Loucy (cell line): ENCODE data around the gene SLC6A19.

Experiments
- CTCF ChIP-seq: fragments of 200-600 bp; sonication (generic); conservative IDR thresholded peaks from 2 replicates; pipeline ENCODE4 v1.5.1; 2014; ENCODE audit warnings: mild to moderate bottlenecking, antibody characterized with exemption, low read length
- EZH2phosphoT487 ChIP-seq: fragments of 200-600 bp; IDR thresholded peaks from 2 replicates; pipeline ENCODE4 v1.6.1; 2018; ENCODE audit warnings: antibody characterized with exemption, mild to moderate bottlenecking, moderate library complexity, borderline replicate concordance

- TF ChIP-seq CTCF: no peak
- TF ChIP-seq EZH2phosphoT487: no peak
These were observed 64.4 kb downstream of the SLC6A19 start for GRCh38 chr5:1265461-1266455.
